GM12891 (cell line): ENCODE data around the gene PXDC1.

Source experiments
- DNase-seq: peaks from one replicate; pipeline ENCODE4 v3.0.0; 2011; ENCODE audit warnings: low spot score; ENCODE audit not compliant: insufficient read length
- FAIRE-seq: peaks from 2 replicates; lab custom pipeline; 2011; peaks lifted over from hg19 to GRCh38; lab: Jason Lieb, UNC
- PAX5 ChIP-seq: IDR thresholded peaks from 2 replicates; pipeline ENCODE4 v1.6.1; 2011; ENCODE audit warnings: low read length, moderate library complexity, mild to moderate bottlenecking; ENCODE audit not compliant: insufficient read depth, severe bottlenecking
- POLR2A ChIP-seq: IDR thresholded peaks from 2 replicates; pipeline ENCODE4 v1.6.1; 2011; ENCODE audit warnings: low read depth, low read length, control low read depth
- POLR2AphosphoS5 ChIP-seq: IDR thresholded peaks from 2 replicates; pipeline ENCODE4 v1.6.1; 2011; ENCODE audit warnings: low read depth, low read length, control low read depth
- POU2F2 ChIP-seq: IDR thresholded peaks from 2 replicates; pipeline ENCODE4 v1.6.1; 2011; ENCODE audit warnings: low read depth, mild to moderate bottlenecking, control low read depth, low read length, moderate library complexity
- SPI1 ChIP-seq: IDR thresholded peaks from 2 replicates; pipeline ENCODE4 v1.6.1; 2011; ENCODE audit warnings: low read depth, low read length, control low read depth
- TAF1 ChIP-seq: IDR thresholded peaks from 2 replicates; pipeline ENCODE4 v1.6.1; 2011; ENCODE audit warnings: low read depth, low read length, control low read depth

Gene PXDC1

GRCh38 chr6:3782876-3783832 is 31.6 kb upstream of the PXDC1 start:
- DNase-seq, result no peak
- no peak for FAIRE-seq

GRCh38 chr6:3781504-3781903 is 30.0 kb upstream of the PXDC1 start:
- FAIRE-seq (no peak), DNase-seq (no peak)
- TF ChIP-seq SPI1 (no peak), POU2F2 (no peak), PAX5 (no peak), POLR2AphosphoS5 (no peak), TAF1 (no peak), POLR2A (no peak)

More at GRCh38 chr6:3782876-3783832, 31.6 kb upstream of the PXDC1 start:
- no peak for TF ChIP-seq POU2F2
- no peak for TF ChIP-seq PAX5

GRCh38 chr6:3779574-3779849 is 28.0 kb upstream of the PXDC1 start:
- no peak for FAIRE-seq

GRCh38 chr6:3778701-3779573 is 27.4 kb upstream of the PXDC1 start:
- TF ChIP-seq POU2F2 (no peak), POLR2AphosphoS5 (no peak), POLR2A (no peak), SPI1 (no peak), TAF1 (no peak), PAX5 (no peak)
- no peak for FAIRE-seq
- no peak for DNase-seq

More at GRCh38 chr6:3779574-3779849, 28.0 kb upstream of the PXDC1 start:
- DNase-seq, result no peak
- TF ChIP-seq POU2F2 (no peak), PAX5 (no peak), POLR2AphosphoS5 (no peak), SPI1 (no peak), TAF1 (no peak), POLR2A (no peak)

GRCh38 chr6:3777730-3778461 is 26.4 kb upstream of the PXDC1 start:
- no peak for DNase-seq
- TF ChIP-seq SPI1 (no peak), PAX5 (no peak), POU2F2 (no peak), TAF1 (no peak), POLR2AphosphoS5 (no peak), POLR2A (no peak)
- FAIRE-seq, result no peak

- FAIRE-seq, result peak; percentile 54
- TF ChIP-seq POU2F2 (no peak), SPI1 (no peak), PAX5 (no peak), POLR2AphosphoS5 (no peak), TAF1 (no peak), POLR2A (no peak)
- DNase-seq, result no peak
Observed at GRCh38 chr6:3776881-3777507, 25.5 kb upstream of the PXDC1 start.

GRCh38 chr6:3775847-3776246 is 24.3 kb upstream of the PXDC1 start:
- TF ChIP-seq POU2F2 (no peak), TAF1 (no peak), PAX5 (no peak), SPI1 (no peak), POLR2A (no peak), POLR2AphosphoS5 (no peak)
- no peak for FAIRE-seq
- DNase-seq, result no peak

- FAIRE-seq (no peak), DNase-seq (no peak)
- TF ChIP-seq SPI1, result no peak
- TF ChIP-seq POLR2AphosphoS5, result no peak
- no peak for TF ChIP-seq POU2F2
- TF ChIP-seq POLR2A, result no peak
Observed at GRCh38 chr6:3775386-3775785, 23.9 kb upstream of the PXDC1 start.
